ENCODE data around the gene KIAA1328. TPM values are rescaled to one million over a fixed set of nuclear protein-coding genes. Genes with fewer than 3 reads are reported as not detected.

KIAA1328 gene
- total RNA-seq, 6 experiments from 2014 or later, result 2.0 to 4.5 (median 2.9) TPM

GRCh38 chr18:36808681-36809080, 20.2 kb upstream of the KIAA1328 start:
- intact Hi-C loops (cut with DNase I), result no loop called here
- ATAC-seq (no peak), DNase-seq (no peak)
- no peak for TF ChIP-seq CTCF (IDR thresholded peaks at IDR 0.05)
- no peak for TF ChIP-seq POLR2A (IDR thresholded peaks at IDR 0.05)
- H3K36me3 ChIP-seq, result peaks cover 0 to 15% (median 2%) of the 10 kb centered on the region in 4 donors
- 50% methylated on average over 1 of the region's 2 CpGs for WGBS (ENCODE audit: insufficient coverage, low coverage, low lambda C conversion rate, missing lambda C conversion rate)
- no peak overlapping the region for H3K4me3 ChIP-seq
- no peaks in the 10 kb centered on the region for H3K27me3 ChIP-seq
- no peaks in the 10 kb centered on the region for H3K9me3 ChIP-seq
- no peaks in the 10 kb centered on the region for H3K4me1 ChIP-seq
- no peak overlapping the region for H3K27ac ChIP-seq

GRCh38 chr18:36809590-36810381, 19.1 kb upstream of the KIAA1328 start:
- peak; percentile 95 to 97 (median 96) for ATAC-seq
- DNase-seq, result no peak
- H3K4me3 ChIP-seq, result no peak overlapping the region
- TF ChIP-seq POLR2A (IDR thresholded peaks at IDR 0.05) (no peak), CTCF (IDR thresholded peaks at IDR 0.05) (peak; percentile 66 to 87 (median 84))
- no peaks in the 10 kb centered on the region for H3K4me1 ChIP-seq
- H3K9me3 ChIP-seq, result no peaks in the 10 kb centered on the region
- no peak overlapping the region for H3K27ac ChIP-seq
- H3K36me3 ChIP-seq, result peaks cover 0 to 15% (median 2%) of the 10 kb centered on the region in 4 donors
- WGBS (ENCODE audit: insufficient coverage, low coverage, low lambda C conversion rate, missing lambda C conversion rate), result 43% methylated on average over 6 of the region's 6 CpGs
- intact Hi-C loops (cut with DNase I), result no loop called here
- no peaks in the 10 kb centered on the region for H3K27me3 ChIP-seq

- H3K9me3 ChIP-seq, result no peaks in the 10 kb centered on the region
- DNase-seq (no peak), ATAC-seq (no peak)
- H3K36me3 ChIP-seq, result peaks cover 0 to 6% (median 0%) of the 10 kb centered on the region in 4 donors
- intact Hi-C loops (cut with DNase I), result no loop called here
- H3K27me3 ChIP-seq, result no peaks in the 10 kb centered on the region
- TF ChIP-seq CTCF (IDR thresholded peaks at IDR 0.05), result no peak
- no peak for TF ChIP-seq POLR2A (IDR thresholded peaks at IDR 0.05)
- H3K27ac ChIP-seq, result no peak overlapping the region
- WGBS (ENCODE audit: insufficient coverage, low coverage, low lambda C conversion rate, missing lambda C conversion rate), result 90% methylated on average over 3 of the region's 3 CpGs
- no peak overlapping the region for H3K4me3 ChIP-seq
- H3K4me1 ChIP-seq, result no peaks in the 10 kb centered on the region
Observed at GRCh38 chr18:36811430-36811829, 17.5 kb upstream of the KIAA1328 start.

GRCh38 chr18:36811955-36812354, 17.0 kb upstream of the KIAA1328 start:
- H3K27ac ChIP-seq, result no peak overlapping the region
- ATAC-seq, result no peak
- TF ChIP-seq CTCF (IDR thresholded peaks at IDR 0.05) (no peak), POLR2A (IDR thresholded peaks at IDR 0.05) (no peak)
- H3K27me3 ChIP-seq, result no peaks in the 10 kb centered on the region
- peaks cover 0 to 6% (median 0%) of the 10 kb centered on the region in 4 donors for H3K36me3 ChIP-seq
- H3K4me3 ChIP-seq, result no peak overlapping the region
- H3K9me3 ChIP-seq, result no peaks in the 10 kb centered on the region
- DNase-seq, result no peak
- intact Hi-C loops (cut with DNase I), result no loop called here
- H3K4me1 ChIP-seq, result no peaks in the 10 kb centered on the region

All from right lobe of liver (tissue), 6 donors.